Hematopoietic multipotent progenitor cell (in vitro differentiated cells): Measurements from ENCODE around the gene TMEM94. TPM values are rescaled to one million over a fixed set of nuclear protein-coding genes. Genes with fewer than 3 reads are reported as not detected.

ENCODE experiments used
- DNase-seq, 3 donors: peaks; one replicate each; pipeline ENCODE4 v3.0.0-alpha.2; 2011 to 2015; ENCODE audit warnings: low read depth in 2 of 3, low spot score in 2 of 3
- small RNA-seq: library from RNA; depleted of rRNA; stranded (forward); fragments of <200 nt; gene quantifications from one replicate; pipeline ENCODE3, GENCODE V24; 2012
- total RNA-seq: library from RNA; depleted of rRNA; stranded (reverse); fragments of >200 nt; gene quantifications from one replicate; pipeline ENCODE4 v1.2.3, GENCODE V29; 2012

Gene TMEM94
- total RNA-seq, 1 donor: 156 TPM

DNA sequence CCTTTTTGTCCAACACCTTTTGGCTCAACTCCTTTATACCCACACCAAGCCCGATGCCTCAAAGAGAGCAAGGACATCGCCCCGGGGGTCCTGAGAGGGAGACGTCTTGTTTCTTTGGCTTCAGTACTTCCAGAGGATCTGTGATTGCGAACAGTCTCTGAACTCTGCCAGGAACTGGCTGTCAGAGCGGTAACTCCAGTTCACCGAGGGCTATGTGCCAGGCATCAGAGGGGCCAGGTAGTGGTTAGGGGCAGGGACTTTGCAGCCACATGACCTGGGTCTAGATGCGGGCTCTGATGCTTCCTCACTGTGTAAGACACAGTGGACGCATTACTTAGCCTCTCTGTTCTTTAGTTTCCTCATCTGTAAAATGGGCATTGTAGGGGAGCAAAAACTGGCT, 90.7 kb downstream of the TMEM94 start:
- no peak for DNase-seq

- DNase-seq: no peak
Observed at GRCh38 chr17:75548813-75549212, 92.4 kb downstream of the TMEM94 start.

Small RNAs within 50 kb of the gene (small RNA-seq; reads per million reads assigned to genes)
- gene RF00019: not detected
- gene RNU6-938P: not detected

Other genes starting within 250 kb of the TMEM94 start
- 31.0 TPM for gene GGA3, start 195.0 kb upstream of the TMEM94 start, total RNA-seq
- gene MRPS7, start 194.8 kb upstream of the TMEM94 start, total RNA-seq: 38.2 TPM
- 53.1 TPM for gene MIF4GD, start 185.4 kb upstream of the TMEM94 start, total RNA-seq
- gene SLC25A19, start 167.2 kb upstream of the TMEM94 start, total RNA-seq: 28.8 TPM
- gene GRB2, start 51.0 kb upstream of the TMEM94 start, total RNA-seq: 88.3 TPM
- gene CASKIN2, start 58.9 kb downstream of the TMEM94 start, total RNA-seq: 14.8 TPM
- 30.2 TPM for gene TSEN54, start 59.9 kb downstream of the TMEM94 start, total RNA-seq
- 42.5 TPM for gene LLGL2, start 69.1 kb downstream of the TMEM94 start, total RNA-seq
- gene MYO15B, start 131.2 kb downstream of the TMEM94 start, total RNA-seq: 352 TPM
- 3.0 TPM for gene SMIM5, start 176.8 kb downstream of the TMEM94 start, total RNA-seq
- gene RECQL5, start 210.5 kb downstream of the TMEM94 start, total RNA-seq: 56.6 TPM
- 69.2 TPM for gene SAP30BP, start 210.7 kb downstream of the TMEM94 start, total RNA-seq